ENCODE results near the gene NHLRC1. TPM values are rescaled to one million over a fixed set of nuclear protein-coding genes. Genes with fewer than 3 reads are reported as not detected.
A peak's percentile ranks its signal among the peaks of the same experiment; 100 is the strongest.

NHLRC1 gene
- total and polyA plus RNA-seq, 2 of the 13 experiments (the other 11 are each of a cell fraction or from before 2014, with no cell fraction given) = 0.04 to 0.11 TPM

GRCh38 chr6:18155150-18155863 is 32.8 kb upstream of the NHLRC1 start, which contains the start of gene KDM1B (continued):
- TF ChIP-seq ZNF691 (CRISPR knock-in tag; IDR thresholded peaks at IDR 0.05; ENCODE audit: borderline replicate concordance, low read depth) (peak; percentile 19; the same call in 1 of the 2 replicates), PLSCR1 (CRISPR knock-in tag; IDR thresholded peaks at IDR 0.05; ENCODE audit: borderline replicate concordance) (no peak), ZNF570 (CRISPR knock-in tag; IDR thresholded peaks at IDR 0.05; ENCODE audit: borderline replicate concordance) (no peak), ZNF891 (CRISPR knock-in tag; IDR thresholded peaks at IDR 0.05) (peak; percentile 3), ZNF790 (CRISPR knock-in tag; IDR thresholded peaks at IDR 0.05; ENCODE audit: borderline replicate concordance) (no peak), MXD1 (CRISPR knock-in tag; IDR thresholded peaks at IDR 0.05) (peak; percentile 74; the same call in 1 of the 2 replicates), ZMAT3 (CRISPR knock-in tag; conservative IDR thresholded peaks at IDR 0.05) (peak; percentile 71), NKX3-1 (CRISPR knock-in tag; IDR thresholded peaks at IDR 0.05) (no peak), ZNF432 (CRISPR knock-in tag; IDR thresholded peaks at IDR 0.05; ENCODE audit: borderline replicate concordance) (no peak), SRSF9 (IDR thresholded peaks at IDR 0.05; ENCODE audit: borderline replicate concordance, insufficient read depth, low read depth, low read length, poor library complexity, severe bottlenecking) (no peak), NFE2L2 (IDR thresholded peaks at IDR 0.05; ENCODE audit: low read length) (no peak), MTA1 (CRISPR knock-in tag; IDR thresholded peaks at IDR 0.05; ENCODE audit: borderline replicate concordance) (no peak), PRDM4 (CRISPR knock-in tag; IDR thresholded peaks at IDR 0.05; ENCODE audit: borderline replicate concordance) (no peak)
- TF ChIP-seq, protein P1, sequence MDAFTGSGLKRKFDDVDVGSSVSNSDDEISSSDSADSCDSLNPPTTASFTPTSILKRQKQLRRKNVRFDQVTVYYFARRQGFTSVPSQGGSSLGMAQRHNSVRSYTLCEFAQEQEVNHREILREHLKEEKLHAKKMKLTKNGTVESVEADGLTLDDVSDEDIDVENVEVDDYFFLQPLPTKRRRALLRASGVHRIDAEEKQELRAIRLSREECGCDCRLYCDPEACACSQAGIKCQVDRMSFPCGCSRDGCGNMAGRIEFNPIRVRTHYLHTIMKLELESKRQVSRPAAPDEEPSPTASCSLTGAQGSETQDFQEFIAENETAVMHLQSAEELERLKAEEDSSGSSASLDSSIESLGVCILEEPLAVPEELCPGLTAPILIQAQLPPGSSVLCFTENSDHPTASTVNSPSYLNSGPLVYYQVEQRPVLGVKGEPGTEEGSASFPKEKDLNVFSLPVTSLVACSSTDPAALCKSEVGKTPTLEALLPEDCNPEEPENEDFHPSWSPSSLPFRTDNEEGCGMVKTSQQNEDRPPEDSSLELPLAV (CRISPR knock-in tag; conservative IDR thresholded peaks at IDR 0.05; ENCODE audit: low read depth) = no peak
- TF ChIP-seq, protein P2, sequence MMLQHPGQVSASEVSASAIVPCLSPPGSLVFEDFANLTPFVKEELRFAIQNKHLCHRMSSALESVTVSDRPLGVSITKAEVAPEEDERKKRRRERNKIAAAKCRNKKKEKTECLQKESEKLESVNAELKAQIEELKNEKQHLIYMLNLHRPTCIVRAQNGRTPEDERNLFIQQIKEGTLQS (CRISPR knock-in tag; IDR thresholded peaks at IDR 0.05) = no peak
- TF ChIP-seq, protein P3, sequence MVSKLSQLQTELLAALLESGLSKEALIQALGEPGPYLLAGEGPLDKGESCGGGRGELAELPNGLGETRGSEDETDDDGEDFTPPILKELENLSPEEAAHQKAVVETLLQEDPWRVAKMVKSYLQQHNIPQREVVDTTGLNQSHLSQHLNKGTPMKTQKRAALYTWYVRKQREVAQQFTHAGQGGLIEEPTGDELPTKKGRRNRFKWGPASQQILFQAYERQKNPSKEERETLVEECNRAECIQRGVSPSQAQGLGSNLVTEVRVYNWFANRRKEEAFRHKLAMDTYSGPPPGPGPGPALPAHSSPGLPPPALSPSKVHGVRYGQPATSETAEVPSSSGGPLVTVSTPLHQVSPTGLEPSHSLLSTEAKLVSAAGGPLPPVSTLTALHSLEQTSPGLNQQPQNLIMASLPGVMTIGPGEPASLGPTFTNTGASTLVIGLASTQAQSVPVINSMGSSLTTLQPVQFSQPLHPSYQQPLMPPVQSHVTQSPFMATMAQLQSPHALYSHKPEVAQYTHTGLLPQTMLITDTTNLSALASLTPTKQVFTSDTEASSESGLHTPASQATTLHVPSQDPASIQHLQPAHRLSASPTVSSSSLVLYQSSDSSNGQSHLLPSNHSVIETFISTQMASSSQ (IDR thresholded peaks at IDR 0.05; ENCODE audit: low read depth) = no peak
- TF ChIP-seq, protein P3 (CRISPR knock-in tag; IDR thresholded peaks at IDR 0.05; ENCODE audit: borderline replicate concordance) = 0 out of 2 replicates have a peak, but pooled peaks have one; percentile 48
